A549 treated with GW870086 at 1 μM for 4 hours (cell line): Measurements from ENCODE around the gene C4orf51. TPM values are rescaled to one million over a fixed set of nuclear protein-coding genes. Genes with fewer than 3 reads are reported as not detected.

Source experiments
- total RNA-seq: library from RNA; stranded (reverse); fragments of 200-300 nt; extraction: Qiagen RNA extraction; gene quantifications from 5 replicates; pipeline ENCODE4 v1.2.3, GENCODE V29; 2022; ENCODE audit warnings: low read depth

Gene C4orf51
- total RNA-seq: not detected in 5 replicates

DNA sequence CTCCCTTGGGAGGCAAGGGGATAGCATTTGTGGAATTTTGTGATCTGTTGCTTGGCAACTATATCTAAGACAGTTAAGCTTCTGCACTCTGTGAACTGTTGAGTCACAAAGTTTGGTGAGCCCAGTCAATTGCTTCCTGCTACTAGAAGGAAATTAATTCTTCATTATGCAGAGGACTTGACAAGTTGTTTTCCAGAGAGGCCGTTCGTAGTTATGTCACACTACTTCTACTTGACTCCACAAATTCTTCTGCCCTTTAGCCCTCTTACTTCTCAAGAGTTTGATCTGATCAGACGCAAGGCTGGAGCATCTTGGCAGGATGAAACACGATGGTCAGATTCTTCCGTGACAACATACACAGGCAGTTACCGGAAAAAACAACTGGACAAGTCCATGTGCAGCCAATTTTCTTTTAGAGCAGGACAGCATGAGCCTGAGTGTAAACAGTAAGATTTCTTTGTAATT, at the start of gene C4orf51:
C4orf51 (plus strand) TSS at position 156 of the 465 bp plus-strand sequence; CDS start at position 214, 58 bp downstream.

Other genes starting within 250 kb of the C4orf51 start
- gene SMAD1, start 198.3 kb upstream of the C4orf51 start, total RNA-seq: 8.0 to 11.2 TPM (median 10.0 TPM) in 5 replicates
- 0.87 to 2.1 TPM (median 1.5 TPM) in 5 replicates for gene MMAA, start 60.8 kb upstream of the C4orf51 start, total RNA-seq